Liver (tissue), 9 donors: Measurements from ENCODE around the gene RERE. TPM values are rescaled to one million over a fixed set of nuclear protein-coding genes. Genes with fewer than 3 reads are reported as not detected.

Experiments
- DNase-seq: peaks from one replicate; pipeline ENCODE4 v3.0.0-alpha.2; 2017; ENCODE audit warnings: low spot score
- H3K27ac ChIP-seq, 2 donors: one replicate each; pipeline ENCODE4 v1.7.0; 2013; ENCODE audit warnings: inconsistent platforms in 2 of 2, low read length in 2 of 2, control low read depth in 1 of 2, low read depth in 1 of 2, mild to moderate bottlenecking in 1 of 2
- H3K27me3 ChIP-seq, 4 donors: one replicate each; pipeline versions ENCODE4 v1.6.1 to v1.7.0; 2013; ENCODE audit warnings: low read length in 3 of 4, inconsistent platforms in 1 of 4, mild to moderate bottlenecking in 1 of 4, moderate library complexity in 1 of 4; ENCODE audit not compliant: control insufficient read depth in 4 of 4, insufficient read depth in 4 of 4
- H3K36me3 ChIP-seq, 4 donors: one replicate each; pipeline versions ENCODE4 v1.6.1 to v1.7.0; 2013; ENCODE audit warnings: low read length in 3 of 4, mild to moderate bottlenecking in 3 of 4, low read depth in 1 of 4, moderate library complexity in 1 of 4; ENCODE audit not compliant: control insufficient read depth in 4 of 4, insufficient read depth in 3 of 4
- H3K4me1 ChIP-seq, 4 donors: one replicate each; pipeline versions ENCODE4 v1.6.1 to v1.7.0; 2013; ENCODE audit warnings: low read length in 3 of 4, mild to moderate bottlenecking in 3 of 4, moderate library complexity in 1 of 4; ENCODE audit not compliant: control insufficient read depth in 4 of 4, insufficient read depth in 4 of 4
- H3K4me3 ChIP-seq, 3 donors: one replicate each; pipeline versions ENCODE4 v1.6.1 to v1.7.0; 2013; ENCODE audit warnings: low read length in 3 of 3, control low read depth in 1 of 3, low read depth in 1 of 3, mild to moderate bottlenecking in 1 of 3
- H3K9ac ChIP-seq, 2 donors: one replicate each; pipeline ENCODE4 v1.7.0; 2013; ENCODE audit warnings: low read length in 2 of 2, mild to moderate bottlenecking in 2 of 2, moderate library complexity in 2 of 2, control low read depth in 1 of 2, low read depth in 1 of 2
- H3K9me3 ChIP-seq, 4 donors: one replicate each; pipeline versions ENCODE4 v1.6.1 to v1.7.0; 2013; ENCODE audit warnings: low read length in 3 of 4; ENCODE audit not compliant: control insufficient read depth in 4 of 4
- EGR1 ChIP-seq, 2 donors: IDR thresholded peaks; 2 replicates each; pipeline ENCODE4 v1.6.1; 2016 to 2018; ENCODE audit warnings: antibody characterized with exemption in 2 of 2, low read depth in 2 of 2
- FOXA1 ChIP-seq: IDR thresholded peaks from 2 replicates; pipeline ENCODE4 v1.6.1; 2016; ENCODE audit warnings: antibody characterized with exemption
- FOXA2 ChIP-seq: IDR thresholded peaks from 2 replicates; pipeline ENCODE4 v1.6.1; 2016; ENCODE audit warnings: antibody characterized with exemption
- GABPA ChIP-seq, 2 donors: IDR thresholded peaks in 1 of 2; conservative IDR thresholded peaks in 1 of 2; 2 replicates each; pipeline ENCODE4 v1.6.1; 2016; ENCODE audit warnings: antibody characterized with exemption in 2 of 2, mild to moderate bottlenecking in 1 of 2, moderate library complexity in 1 of 2
- HNF4A ChIP-seq, 2 donors: conservative IDR thresholded peaks; 2 replicates each; pipeline ENCODE4 v1.6.1; 2016; ENCODE audit warnings: antibody characterized with exemption in 2 of 2, mild to moderate bottlenecking in 2 of 2
- HNF4G ChIP-seq: IDR thresholded peaks from 2 replicates; pipeline ENCODE4 v1.6.1; 2016; ENCODE audit warnings: antibody characterized with exemption
- JUND ChIP-seq, 2 donors: IDR thresholded peaks; 2 replicates each; pipeline ENCODE4 v1.6.1; 2016; ENCODE audit warnings: antibody characterized with exemption in 2 of 2
- MAX ChIP-seq: IDR thresholded peaks from 2 replicates; pipeline ENCODE4 v1.6.1; 2016; ENCODE audit warnings: antibody characterized with exemption
- NR2F2 ChIP-seq: IDR thresholded peaks from 2 replicates; pipeline ENCODE4 v1.6.1; 2016; ENCODE audit warnings: antibody characterized with exemption
- RAD21 ChIP-seq, 2 donors: IDR thresholded peaks; 2 replicates each; pipeline ENCODE4 v1.6.1; 2016; ENCODE audit warnings: antibody characterized with exemption in 2 of 2, mild to moderate bottlenecking in 2 of 2
- RXRA ChIP-seq, 2 donors: IDR thresholded peaks; 2 replicates each; pipeline ENCODE4 v1.6.1; 2017 to 2018; ENCODE audit warnings: antibody characterized with exemption in 2 of 2, mild to moderate bottlenecking in 1 of 2
- SP1 ChIP-seq: IDR thresholded peaks from 2 replicates; pipeline ENCODE4 v1.6.1; 2018; ENCODE audit warnings: antibody characterized with exemption, mild to moderate bottlenecking
- TAF1 ChIP-seq: conservative IDR thresholded peaks from 2 replicates; pipeline ENCODE4 v1.6.1; 2016; ENCODE audit warnings: antibody characterized with exemption, mild to moderate bottlenecking
- YY1 ChIP-seq: IDR thresholded peaks from 2 replicates; pipeline ENCODE4 v1.6.1; 2016; ENCODE audit warnings: antibody characterized with exemption, mild to moderate bottlenecking
- WGBS: extraction: QIAGEN DNeasy Blood & Tissue Kit; methylation state at CpG from one replicate; pipeline ENCODE4 v1.1.7; 2013; 5-methylcytosine and 5-hydroxymethylcytosine counted together
- polyA plus RNA-seq, 2 donors: library from polyadenylated mRNA; stranded (reverse) in 1 of 2; unstranded in 1 of 2; fragments of 200-250 nt in 1 of 2; fragments of >200 nt in 1 of 2; fragmentation: Nextera tagmentation in 1 of 2; extraction: Ambion mirVana in 1 of 2; gene quantifications; one replicate each; pipeline versions ENCODE4 v1.2.1 to v1.2.3, GENCODE V29; 2013 to 2015
- total RNA-seq, 2 donors: library from RNA; depleted of rRNA; stranded (reverse); fragments of >200 nt; gene quantifications; one replicate each; pipeline ENCODE4 v1.2.3, GENCODE V29; 2014
- TF ChIP-seq, protein P1 (sequence below): fragments of 150-350 bp; IDR thresholded peaks from 2 replicates; pipeline ENCODE4 v1.5.1; 2017; ENCODE audit warnings: improper control_type of control experiment, low read depth, low read length; ENCODE audit not compliant: missing input control
- TF ChIP-seq, protein P2 (sequence below): IDR thresholded peaks from 2 replicates; pipeline ENCODE4 v1.6.1; 2016; ENCODE audit warnings: antibody characterized with exemption
- TF ChIP-seq, protein P3 (sequence below): IDR thresholded peaks from 2 replicates; pipeline ENCODE4 v1.6.1; 2016; ENCODE audit warnings: antibody characterized with exemption, mild to moderate bottlenecking
- TF ChIP-seq, protein P4 (sequence below): IDR thresholded peaks from 2 replicates; pipeline ENCODE4 v1.6.1; 2016; ENCODE audit warnings: antibody characterized with exemption
- donor health status: healthy.
- donor health status: healthy.
- donor health status: healthy.
- donor health status: healthy.
- donor health status: healthy.

Gene RERE
- total and polyA plus RNA-seq, 4 donors = 9.8 to 49.1 (median 24.8) TPM

GRCh38 chr1:8728464-8728863 is 89.0 kb downstream of the RERE start:
- WGBS = 85% methylated on average over 3 of the region's 3 CpGs
- Histone ChIP-seq H3K27me3 (no peaks in the 10 kb centered on the region), H3K27ac (no peak overlapping the region), H3K9me3 (no peaks in the 10 kb centered on the region), H3K36me3 (no peaks in the 10 kb centered on the region), H3K4me1 (peaks cover 0 to 5% (median 1%) of the 10 kb centered on the region in 4 donors), H3K9ac (no peak overlapping the region), H3K4me3 (no peak overlapping the region)
- DNase-seq = no peak
- no peak for TF ChIP-seq MAX
- no peak for TF ChIP-seq JUND (IDR thresholded peaks at IDR 0.05)
- TF ChIP-seq EGR1 (IDR thresholded peaks at IDR 0.05; ENCODE audit: low read depth in 2 of 2) = no peak
- no peak for TF ChIP-seq TAF1
- no peak for TF ChIP-seq FOXA1

- no peak overlapping the region for H3K27ac ChIP-seq
- peaks cover 0 to 5% (median 1%) of the 10 kb centered on the region in 4 donors for H3K4me1 ChIP-seq
- no peak for DNase-seq
- H3K9me3 ChIP-seq = no peaks in the 10 kb centered on the region
- no peak overlapping the region for H3K9ac ChIP-seq
- no peak overlapping the region for H3K4me3 ChIP-seq
- 77% methylated on average over 4 of the region's 4 CpGs for WGBS
- no peaks in the 10 kb centered on the region for H3K36me3 ChIP-seq
- TF ChIP-seq, protein P1, sequence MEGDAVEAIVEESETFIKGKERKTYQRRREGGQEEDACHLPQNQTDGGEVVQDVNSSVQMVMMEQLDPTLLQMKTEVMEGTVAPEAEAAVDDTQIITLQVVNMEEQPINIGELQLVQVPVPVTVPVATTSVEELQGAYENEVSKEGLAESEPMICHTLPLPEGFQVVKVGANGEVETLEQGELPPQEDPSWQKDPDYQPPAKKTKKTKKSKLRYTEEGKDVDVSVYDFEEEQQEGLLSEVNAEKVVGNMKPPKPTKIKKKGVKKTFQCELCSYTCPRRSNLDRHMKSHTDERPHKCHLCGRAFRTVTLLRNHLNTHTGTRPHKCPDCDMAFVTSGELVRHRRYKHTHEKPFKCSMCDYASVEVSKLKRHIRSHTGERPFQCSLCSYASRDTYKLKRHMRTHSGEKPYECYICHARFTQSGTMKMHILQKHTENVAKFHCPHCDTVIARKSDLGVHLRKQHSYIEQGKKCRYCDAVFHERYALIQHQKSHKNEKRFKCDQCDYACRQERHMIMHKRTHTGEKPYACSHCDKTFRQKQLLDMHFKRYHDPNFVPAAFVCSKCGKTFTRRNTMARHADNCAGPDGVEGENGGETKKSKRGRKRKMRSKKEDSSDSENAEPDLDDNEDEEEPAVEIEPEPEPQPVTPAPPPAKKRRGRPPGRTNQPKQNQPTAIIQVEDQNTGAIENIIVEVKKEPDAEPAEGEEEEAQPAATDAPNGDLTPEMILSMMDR = no peak
- no peak for TF ChIP-seq RXRA (IDR thresholded peaks at IDR 0.05)
- TF ChIP-seq FOXA1 = no peak
- TF ChIP-seq, protein P2, sequence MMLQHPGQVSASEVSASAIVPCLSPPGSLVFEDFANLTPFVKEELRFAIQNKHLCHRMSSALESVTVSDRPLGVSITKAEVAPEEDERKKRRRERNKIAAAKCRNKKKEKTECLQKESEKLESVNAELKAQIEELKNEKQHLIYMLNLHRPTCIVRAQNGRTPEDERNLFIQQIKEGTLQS = no peak
- no peak for TF ChIP-seq HNF4A (conservative IDR thresholded peaks at IDR 0.05)
- TF ChIP-seq, protein P3, sequence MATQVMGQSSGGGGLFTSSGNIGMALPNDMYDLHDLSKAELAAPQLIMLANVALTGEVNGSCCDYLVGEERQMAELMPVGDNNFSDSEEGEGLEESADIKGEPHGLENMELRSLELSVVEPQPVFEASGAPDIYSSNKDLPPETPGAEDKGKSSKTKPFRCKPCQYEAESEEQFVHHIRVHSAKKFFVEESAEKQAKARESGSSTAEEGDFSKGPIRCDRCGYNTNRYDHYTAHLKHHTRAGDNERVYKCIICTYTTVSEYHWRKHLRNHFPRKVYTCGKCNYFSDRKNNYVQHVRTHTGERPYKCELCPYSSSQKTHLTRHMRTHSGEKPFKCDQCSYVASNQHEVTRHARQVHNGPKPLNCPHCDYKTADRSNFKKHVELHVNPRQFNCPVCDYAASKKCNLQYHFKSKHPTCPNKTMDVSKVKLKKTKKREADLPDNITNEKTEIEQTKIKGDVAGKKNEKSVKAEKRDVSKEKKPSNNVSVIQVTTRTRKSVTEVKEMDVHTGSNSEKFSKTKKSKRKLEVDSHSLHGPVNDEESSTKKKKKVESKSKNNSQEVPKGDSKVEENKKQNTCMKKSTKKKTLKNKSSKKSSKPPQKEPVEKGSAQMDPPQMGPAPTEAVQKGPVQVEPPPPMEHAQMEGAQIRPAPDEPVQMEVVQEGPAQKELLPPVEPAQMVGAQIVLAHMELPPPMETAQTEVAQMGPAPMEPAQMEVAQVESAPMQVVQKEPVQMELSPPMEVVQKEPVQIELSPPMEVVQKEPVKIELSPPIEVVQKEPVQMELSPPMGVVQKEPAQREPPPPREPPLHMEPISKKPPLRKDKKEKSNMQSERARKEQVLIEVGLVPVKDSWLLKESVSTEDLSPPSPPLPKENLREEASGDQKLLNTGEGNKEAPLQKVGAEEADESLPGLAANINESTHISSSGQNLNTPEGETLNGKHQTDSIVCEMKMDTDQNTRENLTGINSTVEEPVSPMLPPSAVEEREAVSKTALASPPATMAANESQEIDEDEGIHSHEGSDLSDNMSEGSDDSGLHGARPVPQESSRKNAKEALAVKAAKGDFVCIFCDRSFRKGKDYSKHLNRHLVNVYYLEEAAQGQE = no peak
- no peak for TF ChIP-seq FOXA2
- no peak for TF ChIP-seq GABPA (IDR thresholded peaks at IDR 0.05 in 1 of 2, conservative IDR thresholded peaks at IDR 0.05 in 1 of 2)
- TF ChIP-seq EGR1 (IDR thresholded peaks at IDR 0.05; ENCODE audit: low read depth in 2 of 2) = no peak
- TF ChIP-seq JUND (IDR thresholded peaks at IDR 0.05) = no peak
- no peak for TF ChIP-seq HNF4G
- no peak for TF ChIP-seq YY1
- no peak for TF ChIP-seq TAF1
- no peak for TF ChIP-seq SP1
- TF ChIP-seq, protein P4, sequence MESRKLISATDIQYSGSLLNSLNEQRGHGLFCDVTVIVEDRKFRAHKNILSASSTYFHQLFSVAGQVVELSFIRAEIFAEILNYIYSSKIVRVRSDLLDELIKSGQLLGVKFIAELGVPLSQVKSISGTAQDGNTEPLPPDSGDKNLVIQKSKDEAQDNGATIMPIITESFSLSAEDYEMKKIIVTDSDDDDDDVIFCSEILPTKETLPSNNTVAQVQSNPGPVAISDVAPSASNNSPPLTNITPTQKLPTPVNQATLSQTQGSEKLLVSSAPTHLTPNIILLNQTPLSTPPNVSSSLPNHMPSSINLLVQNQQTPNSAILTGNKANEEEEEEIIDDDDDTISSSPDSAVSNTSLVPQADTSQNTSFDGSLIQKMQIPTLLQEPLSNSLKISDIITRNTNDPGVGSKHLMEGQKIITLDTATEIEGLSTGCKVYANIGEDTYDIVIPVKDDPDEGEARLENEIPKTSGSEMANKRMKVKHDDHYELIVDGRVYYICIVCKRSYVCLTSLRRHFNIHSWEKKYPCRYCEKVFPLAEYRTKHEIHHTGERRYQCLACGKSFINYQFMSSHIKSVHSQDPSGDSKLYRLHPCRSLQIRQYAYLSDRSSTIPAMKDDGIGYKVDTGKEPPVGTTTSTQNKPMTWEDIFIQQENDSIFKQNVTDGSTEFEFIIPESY = no peak
- no peak for TF ChIP-seq NR2F2
- no peak for TF ChIP-seq RAD21 (IDR thresholded peaks at IDR 0.05)
- H3K27me3 ChIP-seq = no peaks in the 10 kb centered on the region
These were observed 89.6 kb downstream of the RERE start for GRCh38 chr1:8727809-8728213.
